ENCODE results near the gene GDPD3. TPM values are rescaled to one million over a fixed set of nuclear protein-coding genes. Genes with fewer than 3 reads are reported as not detected.

The GDPD3 gene
- total RNA-seq, 1 donor from 2014 or later, result 4.9 TPM

DNA sequence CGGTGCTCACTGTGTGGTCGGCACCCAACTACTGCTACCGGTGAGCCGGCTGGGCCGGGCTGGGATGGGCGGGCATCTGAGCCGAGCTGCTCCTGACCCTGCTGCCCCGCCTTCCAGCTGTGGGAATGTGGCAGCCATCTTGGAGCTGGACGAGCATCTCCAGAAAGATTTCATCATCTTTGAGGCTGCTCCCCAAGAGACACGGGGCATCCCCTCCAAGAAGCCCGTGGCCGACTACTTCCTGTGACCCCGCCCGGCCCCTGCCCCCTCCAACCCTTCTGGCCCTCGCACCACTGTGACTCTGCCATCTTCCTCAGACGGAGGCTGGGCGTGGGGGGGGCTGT, 28.5 kb downstream of the GDPD3 start:
- Mint-ChIP-seq H3K4me3 (ENCODE audit: unreplicated experiment) (no peak overlapping the region), H3K27ac (ENCODE audit: unreplicated experiment) (no peak overlapping the region), H3K9me3 (ENCODE audit: unreplicated experiment) (peaks cover 6% of the 10 kb centered on the region), H3K36me3 (ENCODE audit: unreplicated experiment) (no peaks in the 10 kb centered on the region), H3K4me1 (ENCODE audit: low read depth, unreplicated experiment) (no peaks in the 10 kb centered on the region), H3K27me3 (ENCODE audit: unreplicated experiment) (peaks cover 7% of the 10 kb centered on the region)
- TF ChIP-seq, protein P1, sequence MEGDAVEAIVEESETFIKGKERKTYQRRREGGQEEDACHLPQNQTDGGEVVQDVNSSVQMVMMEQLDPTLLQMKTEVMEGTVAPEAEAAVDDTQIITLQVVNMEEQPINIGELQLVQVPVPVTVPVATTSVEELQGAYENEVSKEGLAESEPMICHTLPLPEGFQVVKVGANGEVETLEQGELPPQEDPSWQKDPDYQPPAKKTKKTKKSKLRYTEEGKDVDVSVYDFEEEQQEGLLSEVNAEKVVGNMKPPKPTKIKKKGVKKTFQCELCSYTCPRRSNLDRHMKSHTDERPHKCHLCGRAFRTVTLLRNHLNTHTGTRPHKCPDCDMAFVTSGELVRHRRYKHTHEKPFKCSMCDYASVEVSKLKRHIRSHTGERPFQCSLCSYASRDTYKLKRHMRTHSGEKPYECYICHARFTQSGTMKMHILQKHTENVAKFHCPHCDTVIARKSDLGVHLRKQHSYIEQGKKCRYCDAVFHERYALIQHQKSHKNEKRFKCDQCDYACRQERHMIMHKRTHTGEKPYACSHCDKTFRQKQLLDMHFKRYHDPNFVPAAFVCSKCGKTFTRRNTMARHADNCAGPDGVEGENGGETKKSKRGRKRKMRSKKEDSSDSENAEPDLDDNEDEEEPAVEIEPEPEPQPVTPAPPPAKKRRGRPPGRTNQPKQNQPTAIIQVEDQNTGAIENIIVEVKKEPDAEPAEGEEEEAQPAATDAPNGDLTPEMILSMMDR (IDR thresholded peaks at IDR 0.05; ENCODE audit: partially characterized antibody, unreplicated experiment), result no peak
- no peak for DNase-seq

DNA sequence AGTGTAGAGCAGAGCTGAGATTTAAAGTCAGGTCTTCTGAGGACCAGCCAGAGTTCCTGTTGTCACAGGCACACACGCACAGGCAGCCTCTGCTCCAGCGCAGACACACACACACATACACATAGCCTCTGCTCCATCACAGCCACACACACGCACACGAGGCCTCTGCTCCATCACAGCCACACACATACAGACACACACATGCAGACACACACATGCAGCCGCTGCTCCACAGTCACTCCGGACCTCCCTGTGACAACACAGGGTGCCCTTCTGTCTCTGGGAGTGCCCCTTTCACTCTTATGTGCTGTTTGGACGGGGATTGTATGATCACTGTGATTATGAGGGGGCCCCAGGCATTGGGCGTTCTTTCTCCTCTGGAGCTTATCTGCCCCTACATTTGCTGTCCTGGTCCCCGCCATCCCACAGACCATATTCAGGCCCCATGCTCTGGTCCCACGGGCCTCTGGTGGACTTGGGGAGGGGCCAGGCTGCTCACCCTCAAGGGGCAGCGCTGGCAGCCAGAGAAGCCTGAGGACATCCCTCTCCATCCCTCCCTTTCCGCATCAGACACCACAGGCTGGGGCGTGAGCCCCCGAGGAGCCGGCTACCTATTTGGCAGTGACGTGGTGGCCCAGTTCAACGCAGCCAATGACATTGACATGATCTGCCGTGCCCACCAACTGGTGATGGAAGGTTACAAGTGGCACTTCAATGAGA, 29.1 kb downstream of the GDPD3 start:
- Mint-ChIP-seq H3K4me1 (ENCODE audit: low read depth, unreplicated experiment) (no peaks in the 10 kb centered on the region), H3K9me3 (ENCODE audit: unreplicated experiment) (peaks cover 6% of the 10 kb centered on the region), H3K4me3 (ENCODE audit: unreplicated experiment) (no peak overlapping the region), H3K36me3 (ENCODE audit: unreplicated experiment) (no peaks in the 10 kb centered on the region), H3K27me3 (ENCODE audit: unreplicated experiment) (peaks cover 7% of the 10 kb centered on the region), H3K27ac (ENCODE audit: unreplicated experiment) (no peak overlapping the region)
- no peak for DNase-seq
- TF ChIP-seq, protein P1 (IDR thresholded peaks at IDR 0.05; ENCODE audit: partially characterized antibody, unreplicated experiment), result no peak

DNA sequence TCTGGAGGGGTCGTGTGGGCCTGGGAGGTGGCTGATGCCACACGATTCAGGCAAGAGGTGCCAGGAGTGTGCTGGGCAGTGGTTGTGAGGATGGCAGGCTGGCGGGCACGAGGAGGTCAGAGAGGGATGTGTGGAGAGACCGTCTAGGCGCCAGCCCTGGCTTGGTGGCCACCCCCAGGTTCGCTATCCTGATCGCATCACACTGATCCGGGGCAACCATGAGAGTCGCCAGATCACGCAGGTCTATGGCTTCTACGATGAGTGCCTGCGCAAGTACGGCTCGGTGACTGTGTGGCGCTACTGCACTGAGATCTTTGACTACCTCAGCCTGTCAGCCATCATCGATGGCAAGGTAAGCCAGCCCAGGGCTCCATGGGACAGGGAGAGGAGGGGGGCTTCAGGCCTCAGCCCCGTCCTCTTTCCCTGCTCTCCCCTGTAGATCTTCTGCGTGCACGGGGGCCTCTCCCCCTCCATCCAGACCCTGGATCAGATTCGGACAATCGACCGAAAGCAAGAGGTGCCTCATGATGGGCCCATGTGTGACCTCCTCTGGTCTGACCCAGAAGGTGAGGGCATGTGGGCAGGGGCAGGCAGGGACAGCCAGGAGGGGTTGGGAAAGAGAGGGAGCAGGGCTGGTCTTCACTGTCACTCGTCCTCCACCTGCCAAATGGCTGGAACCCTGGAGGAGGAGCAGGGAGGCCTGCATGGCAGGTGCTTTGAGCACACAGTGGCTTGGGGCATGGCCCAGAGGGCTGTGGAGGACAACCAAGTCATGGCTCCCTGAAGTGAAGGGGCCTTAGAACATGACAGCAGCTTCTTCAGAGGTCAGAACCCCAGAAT, 29.9 kb downstream of the GDPD3 start:
- H3K4me1 Mint-ChIP-seq (ENCODE audit: low read depth, unreplicated experiment), result no peaks in the 10 kb centered on the region
- H3K4me3 Mint-ChIP-seq (ENCODE audit: unreplicated experiment), result no peak overlapping the region
- peaks cover 6% of the 10 kb centered on the region for H3K9me3 Mint-ChIP-seq (ENCODE audit: unreplicated experiment)
- TF ChIP-seq, protein P1 (IDR thresholded peaks at IDR 0.05; ENCODE audit: partially characterized antibody, unreplicated experiment), result no peak
- DNase-seq, result no peak
- H3K36me3 Mint-ChIP-seq (ENCODE audit: unreplicated experiment), result no peaks in the 10 kb centered on the region
- no peak overlapping the region for H3K27ac Mint-ChIP-seq (ENCODE audit: unreplicated experiment)
- peaks cover 5% of the 10 kb centered on the region for H3K27me3 Mint-ChIP-seq (ENCODE audit: unreplicated experiment)

DNA sequence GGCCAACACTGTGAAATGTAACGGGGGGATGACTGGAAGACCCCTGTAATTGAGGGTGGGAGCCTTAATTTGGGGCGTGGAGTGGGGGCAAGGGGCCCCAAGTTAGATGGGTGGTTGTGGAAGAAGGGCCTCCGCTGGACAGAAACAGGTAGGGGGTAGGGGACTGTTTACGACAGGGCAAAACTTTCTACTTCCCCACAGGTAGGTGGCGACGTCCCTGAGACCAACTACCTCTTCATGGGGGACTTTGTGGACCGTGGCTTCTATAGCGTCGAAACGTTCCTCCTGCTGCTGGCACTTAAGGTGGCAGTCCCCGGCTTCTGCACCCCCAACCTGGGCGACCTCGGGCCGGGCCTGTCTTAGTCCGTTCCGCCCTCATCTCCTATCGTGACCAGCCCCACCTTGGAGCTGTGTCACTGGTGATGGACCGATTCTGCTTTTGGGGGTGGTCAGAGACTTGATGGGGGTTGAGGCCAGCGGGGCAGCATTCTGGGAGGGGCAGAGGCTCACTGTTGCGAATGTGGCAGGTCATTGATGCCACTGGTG, 30.7 kb downstream of the GDPD3 start:
- peaks cover 5% of the 10 kb centered on the region for H3K27me3 Mint-ChIP-seq (ENCODE audit: unreplicated experiment)
- peaks cover 4% of the 10 kb centered on the region for H3K4me1 Mint-ChIP-seq (ENCODE audit: low read depth, unreplicated experiment)
- no peak for DNase-seq
- peak overlapping the region; percentile 22 for H3K27ac Mint-ChIP-seq (ENCODE audit: unreplicated experiment)
- no peaks in the 10 kb centered on the region for H3K36me3 Mint-ChIP-seq (ENCODE audit: unreplicated experiment)
- TF ChIP-seq, protein P1 (IDR thresholded peaks at IDR 0.05; ENCODE audit: partially characterized antibody, unreplicated experiment), result no peak
- no peak overlapping the region for H3K4me3 Mint-ChIP-seq (ENCODE audit: unreplicated experiment)
- peaks cover 6% of the 10 kb centered on the region for H3K9me3 Mint-ChIP-seq (ENCODE audit: unreplicated experiment)

Data from glutamatergic neuron (in vitro differentiated cells).